GM12891 (cell line): Measurements from ENCODE around the gene KDM1B.

Experiments
- POLR2A ChIP-seq: IDR thresholded peaks from 2 replicates; pipeline ENCODE4 v1.6.1; 2011; ENCODE audit warnings: low read depth, low read length, control low read depth
- POLR2AphosphoS5 ChIP-seq: IDR thresholded peaks from 2 replicates; pipeline ENCODE4 v1.6.1; 2011; ENCODE audit warnings: low read depth, low read length, control low read depth
- POU2F2 ChIP-seq: IDR thresholded peaks from 2 replicates; pipeline ENCODE4 v1.6.1; 2011; ENCODE audit warnings: low read depth, mild to moderate bottlenecking, control low read depth, low read length, moderate library complexity
- SPI1 ChIP-seq: IDR thresholded peaks from 2 replicates; pipeline ENCODE4 v1.6.1; 2011; ENCODE audit warnings: low read depth, low read length, control low read depth
- TAF1 ChIP-seq: IDR thresholded peaks from 2 replicates; pipeline ENCODE4 v1.6.1; 2011; ENCODE audit warnings: low read depth, low read length, control low read depth

- no peak for TF ChIP-seq POLR2AphosphoS5
- no peak for TF ChIP-seq POLR2A
- TF ChIP-seq TAF1: no peak
- TF ChIP-seq POU2F2: no peak
- no peak for TF ChIP-seq SPI1
These were observed 80.3 kb downstream of the KDM1B start for GRCh38 chr6:18235524-18235923.
